Adrenal gland (tissue), 12 donors: ENCODE results near the gene EGFLAM. TPM values are rescaled to one million over a fixed set of nuclear protein-coding genes. Genes with fewer than 3 reads are reported as not detected.

Source experiments
- DNase-seq, 7 donors: peaks; one replicate each; pipeline ENCODE4 v3.0.0-alpha.2; 2019 to 2020
- H3K27ac ChIP-seq, 5 donors: fragments of 200-600 bp; sonication (generic) in 4 of 5; 1 replicate in 3 of 5; 2 replicates in 2 of 5; pipeline versions ENCODE4 v1.5.1 to v1.8.0; 2016 to 2020; ENCODE audit warnings: mild to moderate bottlenecking in 1 of 5
- H3K27me3 ChIP-seq: fragments of 200-600 bp; 2 replicates; pipeline ENCODE4 v1.8.0; 2021
- H3K36me3 ChIP-seq, 2 donors: fragments of 200-600 bp; replicated peaks in 1 of 2; 1 replicate in 1 of 2; 2 replicates in 1 of 2; pipeline versions ENCODE4 v1.5.1 to v1.8.0; 2018 to 2022
- H3K4me1 ChIP-seq, 2 donors: fragments of 200-600 bp; replicated peaks in 1 of 2; 1 replicate in 1 of 2; 2 replicates in 1 of 2; pipeline versions ENCODE4 v1.5.1 to v1.8.0; 2018 to 2021
- H3K4me3 ChIP-seq, 4 donors: fragments of 200-600 bp; sonication (generic) in 3 of 4; one replicate each; pipeline ENCODE4 v1.5.1; 2016 to 2018
- H3K9me3 ChIP-seq, 3 donors: fragments of 200-600 bp; sonication (generic) in 1 of 3; replicated peaks in 1 of 3; 1 replicate in 2 of 3; 2 replicates in 1 of 3; pipeline versions ENCODE4 v1.5.1 to v1.8.0; 2016 to 2021
- POLR2A ChIP-seq, 2 donors: fragments of 450-650 bp; IDR thresholded peaks; one replicate each; pipeline ENCODE4 v1.6.1; 2017; ENCODE audit warnings: antibody characterized with exemption in 2 of 2, mild to moderate bottlenecking in 2 of 2, moderate library complexity in 1 of 2
- WGBS, 4 donors: extraction: QIAGEN DNeasy Blood & Tissue Kit in 2 of 4; methylation state at CpG; one replicate each; pipeline versions ENCODE4 v1.1.5 to v1.1.7; 2013 to 2017; 5-methylcytosine and 5-hydroxymethylcytosine counted together
- intact Hi-C, 2 donors: fragments of 100-400 bp; cut with DNase I; formaldehyde crosslinking; loops; one replicate each; pipeline versions ENCODE4 v1.14.1 to v1.15.0; 2022 to 2023
- polyA plus RNA-seq, 3 donors: library from polyadenylated mRNA; stranded (reverse); fragments of 200-250 nt in 2 of 3; fragments of 350-450 nt in 1 of 3; fragmentation: Illumina TruSeq in 1 of 3; extraction: RNeasy Lipid Tissue Mini Kit (QIAGEN cat#74804) in 1 of 3; gene quantifications; one replicate each; pipeline ENCODE4 v1.2.3, GENCODE V29; 2013 to 2014
- total RNA-seq, 9 donors: library from RNA; depleted of rRNA in 4 of 9; stranded (reverse); fragments of >200 nt in 4 of 9; fragments of 120-200 nt in 1 of 9; fragmentation: NEBNext Ultra II Directional in 1 of 9; extraction: Animal tissue kit (Norgen Biotek cat#: 25700) in 1 of 9; gene quantifications; one replicate each; pipeline versions ENCODE4 v1.1.0 to v1.2.4, GENCODE V29; 2013 to 2023
- TF ChIP-seq, protein P1 (sequence below), 6 experiments: fragments of 450-650 bp in 4 of 6; fragments of 200-600 bp in 2 of 6; sonication (generic) in 1 of 6; IDR thresholded peaks; 1 replicate in 5 of 6; 2 replicates in 1 of 6; pipeline versions ENCODE4 v1.5.1 to v1.8.0; 2016 to 2021; ENCODE audit warnings: antibody characterized with exemption in 6 of 6, mild to moderate bottlenecking in 2 of 6, moderate library complexity in 1 of 6
- donor health status: healthy with polysubstance abuse.
- donor health status: Bipolar disorder and iron deficiency.
- donor health status: DM: yes; HTN: yes; CAD: no.
- donor health status: DM: no; HTN: no; CAD: no.
- donor health status: DM: no; HTN: no; CAD: no.
- donor health status: DM: yes; HTN: yes; CAD: no.

The EGFLAM gene
- total and polyA plus RNA-seq, 12 donors: 4.4 to 29.0 (median 16.1) TPM

DNA sequence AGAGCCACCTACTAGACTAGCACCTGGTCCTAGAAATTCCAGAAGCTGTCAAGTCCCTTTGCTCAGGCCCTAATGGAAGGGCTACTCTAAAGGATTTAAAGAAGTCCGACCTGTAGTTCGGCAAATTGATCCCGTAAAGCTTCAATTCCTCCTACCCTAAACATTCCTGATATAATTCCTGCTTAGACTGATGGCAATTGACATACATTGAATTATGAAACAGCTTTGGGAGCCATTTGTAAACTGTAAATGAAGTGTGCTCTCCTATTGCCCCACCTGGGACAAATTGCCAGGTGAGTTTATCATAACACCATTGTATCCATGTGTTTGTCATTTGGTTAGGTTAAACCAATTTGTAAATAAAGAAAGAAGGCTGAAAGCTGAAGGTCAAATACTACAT is 104.4 kb downstream of the EGFLAM start:
- H3K4me3 ChIP-seq: no peak overlapping the region
- H3K27me3 ChIP-seq: no peaks in the 10 kb centered on the region
- no peaks in the 10 kb centered on the region for H3K36me3 ChIP-seq
- H3K27ac ChIP-seq: no peak overlapping the region
- no peak for DNase-seq
- H3K4me1 ChIP-seq: no peaks in the 10 kb centered on the region
- TF ChIP-seq POLR2A (IDR thresholded peaks at IDR 0.05): no peak
- TF ChIP-seq, protein P1, sequence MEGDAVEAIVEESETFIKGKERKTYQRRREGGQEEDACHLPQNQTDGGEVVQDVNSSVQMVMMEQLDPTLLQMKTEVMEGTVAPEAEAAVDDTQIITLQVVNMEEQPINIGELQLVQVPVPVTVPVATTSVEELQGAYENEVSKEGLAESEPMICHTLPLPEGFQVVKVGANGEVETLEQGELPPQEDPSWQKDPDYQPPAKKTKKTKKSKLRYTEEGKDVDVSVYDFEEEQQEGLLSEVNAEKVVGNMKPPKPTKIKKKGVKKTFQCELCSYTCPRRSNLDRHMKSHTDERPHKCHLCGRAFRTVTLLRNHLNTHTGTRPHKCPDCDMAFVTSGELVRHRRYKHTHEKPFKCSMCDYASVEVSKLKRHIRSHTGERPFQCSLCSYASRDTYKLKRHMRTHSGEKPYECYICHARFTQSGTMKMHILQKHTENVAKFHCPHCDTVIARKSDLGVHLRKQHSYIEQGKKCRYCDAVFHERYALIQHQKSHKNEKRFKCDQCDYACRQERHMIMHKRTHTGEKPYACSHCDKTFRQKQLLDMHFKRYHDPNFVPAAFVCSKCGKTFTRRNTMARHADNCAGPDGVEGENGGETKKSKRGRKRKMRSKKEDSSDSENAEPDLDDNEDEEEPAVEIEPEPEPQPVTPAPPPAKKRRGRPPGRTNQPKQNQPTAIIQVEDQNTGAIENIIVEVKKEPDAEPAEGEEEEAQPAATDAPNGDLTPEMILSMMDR (IDR thresholded peaks at IDR 0.05): no peak
- H3K9me3 ChIP-seq: no peaks in the 10 kb centered on the region
- intact Hi-C loops: no loop called here
- 87 to 97% (median 92%) methylated on average over 3 of the region's 3 CpGs for WGBS, 4 donors

DNA sequence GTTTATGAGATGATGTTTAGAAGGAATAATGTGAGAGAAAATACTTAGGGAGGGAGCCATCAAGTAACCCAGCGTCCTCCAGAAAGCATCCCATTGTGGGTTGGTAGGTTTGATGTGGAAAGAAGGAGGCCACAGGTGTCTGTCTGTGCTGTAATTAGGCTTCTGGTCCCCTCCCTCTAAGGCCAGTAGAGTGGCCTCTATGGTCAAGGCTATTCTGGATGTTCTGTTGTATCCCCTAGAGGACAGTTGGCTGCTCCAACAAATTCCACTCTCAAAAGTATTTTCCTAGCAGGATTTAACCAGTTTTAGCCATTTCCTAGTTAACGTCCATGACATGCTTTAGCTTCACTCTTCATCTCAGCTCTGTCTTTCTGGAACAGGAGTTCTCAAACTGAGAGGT is 106.5 kb downstream of the EGFLAM start:
- H3K4me3 ChIP-seq: no peak overlapping the region
- H3K9me3 ChIP-seq: no peaks in the 10 kb centered on the region
- intact Hi-C loops: no loop called here
- H3K27ac ChIP-seq: no peak overlapping the region
- 54 to 80% (median 62%) methylated on average over 2 of the region's 2 CpGs for WGBS, 4 donors
- H3K27me3 ChIP-seq: no peaks in the 10 kb centered on the region
- no peaks in the 10 kb centered on the region for H3K4me1 ChIP-seq
- DNase-seq: no peak
- H3K36me3 ChIP-seq: no peaks in the 10 kb centered on the region
- TF ChIP-seq, protein P1 (IDR thresholded peaks at IDR 0.05): no peak
- TF ChIP-seq POLR2A (IDR thresholded peaks at IDR 0.05): no peak

DNA sequence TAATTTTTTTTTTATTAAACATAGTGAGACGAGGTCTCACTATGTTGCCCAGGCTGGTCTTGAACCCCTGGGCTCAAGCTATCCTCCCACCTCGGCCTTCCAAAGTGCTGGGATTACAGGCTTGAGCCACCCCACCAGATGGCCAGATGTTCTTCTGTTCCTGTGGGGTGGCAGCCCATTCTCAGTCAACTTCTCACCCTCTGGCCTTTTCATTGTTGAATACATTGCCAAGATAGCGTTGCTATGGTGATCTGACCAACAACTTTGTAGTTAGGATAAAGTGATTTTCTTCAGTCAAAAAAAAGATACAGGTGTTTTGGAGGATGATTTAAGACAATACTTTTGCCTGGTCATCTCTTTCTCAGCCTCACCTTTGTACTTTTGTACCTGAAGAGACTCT is 109.1 kb downstream of the EGFLAM start:
- Histone ChIP-seq H3K9me3 (no peaks in the 10 kb centered on the region), H3K4me1 (no peaks in the 10 kb centered on the region), H3K4me3 (no peak overlapping the region), H3K27ac (no peak overlapping the region), H3K27me3 (no peaks in the 10 kb centered on the region), H3K36me3 (no peaks in the 10 kb centered on the region)
- DNase-seq: no peak
- intact Hi-C loops: no loop called here
- no peak for TF ChIP-seq POLR2A (IDR thresholded peaks at IDR 0.05)
- TF ChIP-seq, protein P1 (IDR thresholded peaks at IDR 0.05): no peak
- 64 to 77% (median 75%) methylated on average over 3 of the region's 3 CpGs for WGBS, 4 donors

DNA sequence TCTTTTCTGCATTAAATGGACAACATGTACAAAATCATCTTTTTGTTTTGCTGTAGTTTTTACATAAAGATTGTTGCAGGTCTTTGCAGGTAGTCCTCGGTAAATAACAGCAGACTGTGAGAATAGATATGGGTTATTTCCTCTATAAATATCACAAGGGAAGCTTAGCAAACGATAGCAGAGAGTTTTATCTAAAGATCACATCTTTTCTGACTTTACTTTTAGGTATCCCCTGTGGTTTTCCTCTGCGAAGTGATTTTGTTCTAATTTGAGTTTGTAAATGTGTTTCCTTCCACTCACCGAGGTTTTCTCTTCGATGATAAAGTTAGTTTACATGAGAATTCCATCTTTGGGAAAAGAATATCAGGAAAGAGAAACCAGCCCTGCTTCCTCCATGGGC is 109.6 kb downstream of the EGFLAM start:
- WGBS, 4 donors: 46 to 58% (median 50%) methylated on average over 5 of the region's 5 CpGs
- H3K4me1 ChIP-seq: no peaks in the 10 kb centered on the region
- H3K27me3 ChIP-seq: no peaks in the 10 kb centered on the region
- H3K36me3 ChIP-seq: no peaks in the 10 kb centered on the region
- no peaks in the 10 kb centered on the region for H3K9me3 ChIP-seq
- no peak overlapping the region for H3K4me3 ChIP-seq
- intact Hi-C loops: no loop called here
- DNase-seq: no peak
- H3K27ac ChIP-seq: no peak overlapping the region
- TF ChIP-seq, protein P1 (IDR thresholded peaks at IDR 0.05): no peak
- TF ChIP-seq POLR2A (IDR thresholded peaks at IDR 0.05): no peak
